GM10248 (cell line): Measurements from ENCODE around the gene ITGA11.

Source experiments
- CTCF ChIA-PET: fragments of 300-600 bp; sonication (Branson Sonifier 250); formaldehyde crosslinking; extraction: SDS; loops from one replicate; lab custom pipeline; 2021; ENCODE audit warnings: antibody characterized with exemption; lab: Yijun Ruan, JAX
- POLR2A ChIA-PET: fragments of 350-650 bp; sonication (Branson Sonifier 250); formaldehyde crosslinking; extraction: SDS; loops from one replicate; lab custom pipeline; 2020; ENCODE audit warnings: antibody characterized with exemption; lab: Yijun Ruan, JAX
- DNase-seq: peaks from one replicate; pipeline ENCODE4 v3.0.0; 2012; ENCODE audit errors: extremely low spot score
- CTCF ChIP-seq: IDR thresholded peaks from 2 replicates; pipeline ENCODE4 v1.5.1; 2012; ENCODE audit warnings: mild to moderate bottlenecking, low read depth; ENCODE audit errors: extremely low read depth, missing control alignments, control extremely low read depth

The ITGA11 gene

GRCh38 chr15:68450192-68450591 lies 18.2 kb upstream of the ITGA11 start:
- ChIA-PET CTCF (interaction anchor here (3.8 kb wide), 1 partner anchor 9 kb away, joined by 11 read pairs; no protein-coding TSS in a partner anchor), POLR2A (no interaction called here)
- no peak for TF ChIP-seq CTCF
- no peak for DNase-seq

DNA sequence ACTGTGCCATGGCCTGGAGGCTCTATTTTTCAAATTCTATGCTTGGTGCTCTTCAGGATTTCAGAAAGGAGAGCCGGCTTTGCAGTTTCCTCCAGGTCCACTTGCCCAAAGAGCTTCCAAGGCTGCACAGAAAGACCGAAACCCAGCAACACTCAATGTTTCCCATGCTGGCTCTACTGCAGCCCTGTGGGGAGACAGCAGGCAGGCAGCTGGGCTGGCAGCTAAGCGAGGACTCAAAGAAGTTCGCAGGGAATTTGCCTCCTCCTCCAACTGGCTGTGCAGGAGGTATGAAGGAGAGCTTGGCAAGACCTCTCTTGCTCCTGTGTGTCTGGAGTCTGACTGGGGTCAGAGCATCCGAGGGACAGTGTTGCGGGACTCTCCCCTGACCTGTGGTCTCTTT lies 17.4 kb upstream of the ITGA11 start:
- TF ChIP-seq CTCF = no peak
- DNase-seq = no peak
- POLR2A ChIA-PET = no interaction called here
- CTCF ChIA-PET = interaction anchor here (3.8 kb wide), 1 partner anchor 8 kb away, joined by 11 read pairs; no protein-coding TSS in a partner anchor

- DNase-seq = no peak
- ChIA-PET POLR2A (no interaction called here), CTCF (no interaction called here)
- TF ChIP-seq CTCF = no peak
Measured at GRCh38 chr15:68447976-68448755, 16.2 kb upstream of the ITGA11 start.

GRCh38 chr15:68447209-68447608 lies 15.2 kb upstream of the ITGA11 start:
- ChIA-PET CTCF (no interaction called here), POLR2A (no interaction called here)
- no peak for DNase-seq
- TF ChIP-seq CTCF = no peak

DNA sequence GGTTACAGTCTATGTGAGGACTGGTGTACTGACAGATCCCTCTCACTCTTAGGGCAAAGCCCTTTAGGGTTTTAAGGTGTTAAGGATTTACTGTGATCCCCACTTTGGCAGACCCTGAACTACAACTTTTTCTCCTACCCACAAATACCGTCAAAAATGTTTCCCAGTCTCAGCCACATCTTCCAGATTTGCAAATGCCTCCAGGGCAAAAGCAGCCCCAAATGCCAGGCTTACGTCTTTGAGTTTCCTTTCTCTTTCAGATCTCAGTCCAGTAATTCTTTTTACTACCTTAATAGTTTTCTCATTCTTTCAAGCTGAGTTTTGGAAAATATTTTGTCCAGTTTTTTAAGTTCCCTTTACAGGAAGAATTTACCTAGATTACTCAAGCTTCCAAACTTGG lies 13.4 kb upstream of the ITGA11 start:
- DNase-seq = no peak
- TF ChIP-seq CTCF = no peak
- ChIA-PET CTCF (no interaction called here), POLR2A (no interaction called here)

DNA sequence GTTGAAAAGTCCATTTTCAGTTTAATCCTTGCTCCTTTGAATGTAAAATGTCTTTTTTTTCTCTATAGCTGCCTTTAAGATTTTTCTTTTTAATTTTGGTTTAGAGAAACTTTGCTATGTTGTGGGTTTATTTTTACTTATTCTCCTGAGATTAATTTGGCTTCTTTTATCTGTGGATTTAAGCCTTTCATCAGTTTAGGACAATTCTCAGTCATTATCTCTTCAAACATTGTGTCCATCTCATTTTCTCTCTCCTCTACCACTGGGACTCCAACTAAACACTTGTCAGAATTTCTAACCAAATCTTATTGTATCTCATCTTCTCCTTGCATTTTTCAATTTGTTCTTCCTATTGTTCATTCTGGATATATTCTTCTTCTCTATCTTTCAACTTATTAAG lies 12.4 kb upstream of the ITGA11 start:
- POLR2A ChIA-PET = no interaction called here
- no peak for TF ChIP-seq CTCF
- no peak for DNase-seq
- CTCF ChIA-PET = no interaction called here
